GM12801 (cell line): ENCODE data around the gene ACER3.
A peak's percentile ranks its signal among the peaks of the same experiment; 100 is the strongest.

ENCODE experiments used
- CTCF ChIP-seq: IDR thresholded peaks from one replicate; pipeline ENCODE4 v1.5.1; 2011; ENCODE audit warnings: control low read depth; ENCODE audit not compliant: insufficient read length; ENCODE audit errors: extremely low read depth

Gene ACER3

DNA sequence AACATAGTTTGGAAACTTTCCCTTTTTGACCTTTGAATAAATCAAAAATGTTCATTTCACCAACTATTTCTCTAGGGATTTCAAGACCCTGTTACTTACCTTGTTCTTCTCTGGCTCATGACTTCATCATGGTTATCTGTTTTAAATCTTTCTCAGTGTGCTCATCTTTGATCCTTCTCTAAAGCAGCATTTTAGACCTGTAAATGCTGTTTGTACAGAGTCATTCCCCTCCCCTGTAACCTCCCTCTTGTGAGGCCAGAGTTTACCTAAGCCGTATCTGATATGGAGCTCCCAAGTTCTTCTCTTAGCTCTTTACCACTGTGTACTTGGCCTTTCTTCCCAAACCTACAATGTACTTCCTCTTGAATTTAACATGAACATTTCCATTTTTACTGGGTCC is 56.0 kb downstream of the ACER3 start:
- TF ChIP-seq CTCF = no peak

DNA sequence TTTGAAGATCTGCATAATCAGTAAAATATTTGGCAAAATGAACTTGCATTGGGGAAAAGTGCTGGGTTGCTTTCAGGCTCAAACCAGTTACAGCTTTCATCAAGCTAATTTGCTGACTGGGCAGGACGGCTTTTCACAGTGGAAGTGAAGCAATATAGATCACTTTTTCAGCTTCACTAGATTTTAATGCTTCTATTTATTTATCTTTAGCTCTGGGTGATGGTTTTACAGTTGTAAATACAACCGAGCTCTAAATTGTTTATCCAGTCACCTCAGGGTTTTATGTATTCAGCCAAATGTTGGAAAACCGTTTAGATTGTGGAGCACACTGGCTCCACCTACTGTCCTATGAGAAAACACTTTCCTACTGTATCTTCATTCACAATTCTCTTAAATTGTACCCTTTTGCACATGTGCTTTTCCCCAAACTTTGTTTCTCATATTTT is 58.2 kb downstream of the ACER3 start:
- TF ChIP-seq CTCF = no peak

GRCh38 chr11:76919467-76919866 is 58.7 kb downstream of the ACER3 start:
- no peak for TF ChIP-seq CTCF

DNA sequence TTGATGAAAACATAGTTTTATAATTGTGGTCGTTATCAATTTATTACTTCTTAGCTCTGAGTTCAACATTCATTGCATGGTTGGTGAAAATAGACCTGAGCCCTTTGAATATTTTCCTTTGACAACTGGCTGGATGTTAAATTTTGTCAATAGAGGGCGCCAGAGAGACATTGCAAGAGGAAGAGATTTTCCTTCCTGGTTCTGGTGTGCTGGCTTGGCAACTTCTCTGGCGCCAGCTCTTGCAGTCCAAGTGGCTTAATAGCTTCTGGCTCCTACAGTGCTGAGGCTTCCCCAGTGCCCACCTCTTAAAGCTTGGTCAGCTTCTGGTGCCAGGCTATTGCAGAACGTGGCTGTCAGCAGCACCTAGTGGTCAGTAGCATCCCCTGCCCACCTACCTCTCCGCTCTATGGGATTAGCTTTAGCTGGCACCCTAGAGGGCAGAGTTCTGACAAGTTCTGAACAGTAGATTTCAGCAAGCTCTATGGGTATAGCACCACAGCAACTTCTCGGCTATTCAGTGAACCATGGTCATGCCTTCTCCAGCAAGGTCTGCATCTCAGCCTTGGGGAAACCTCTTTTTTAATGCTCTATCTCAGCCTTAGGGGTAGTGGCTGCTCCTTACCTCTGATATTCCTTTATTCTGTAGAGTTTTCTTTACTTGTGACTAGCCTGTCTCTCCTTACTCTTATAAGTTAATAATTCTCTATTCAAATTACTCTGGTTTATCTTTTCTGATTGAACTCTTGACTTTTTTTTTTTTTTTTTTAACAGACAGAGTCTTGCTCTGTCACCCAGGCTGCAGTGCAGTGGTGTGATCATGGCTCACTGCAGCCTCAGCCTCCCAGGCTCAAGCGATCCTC is 59.4 kb downstream of the ACER3 start:
- peak; percentile 85 for TF ChIP-seq CTCF

GRCh38 chr11:76927160-76927559 is 66.4 kb downstream of the ACER3 start:
- TF ChIP-seq CTCF = no peak

GRCh38 chr11:76935042-76935441 is 74.3 kb downstream of the ACER3 start:
- no peak for TF ChIP-seq CTCF

DNA sequence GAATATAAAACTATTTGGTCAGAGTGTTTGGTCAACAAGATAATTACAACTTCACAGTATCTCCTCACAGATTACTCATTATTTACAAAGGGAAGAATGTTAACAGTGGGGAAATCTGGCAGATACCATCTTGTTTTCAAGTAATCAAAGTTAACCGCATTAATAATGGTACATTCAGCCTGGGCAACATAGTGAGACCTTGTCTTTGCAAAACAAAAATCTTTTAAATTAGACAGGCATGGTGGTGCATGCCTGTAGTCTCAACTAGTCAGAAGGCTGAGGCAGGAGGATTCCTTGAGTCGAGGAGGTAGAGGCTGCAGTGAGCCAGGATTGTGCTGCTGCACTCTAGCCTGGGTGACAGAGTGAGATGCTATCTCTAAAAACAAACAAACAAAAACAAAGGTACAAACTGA is 78.5 kb downstream of the ACER3 start:
- TF ChIP-seq CTCF = no peak
